ENCODE data around the gene PTPRT. TPM values are rescaled to one million over a fixed set of nuclear protein-coding genes. Genes with fewer than 3 reads are reported as not detected.
"Not testable (repeated sequence)": the region's sequence is repeated elsewhere in the genome, so short reads cannot be mapped to it uniquely, and the experiment has no call there.

PTPRT gene
- polyA plus RNA-seq, 4 donors: 0.07 to 0.58 (median 0.27) TPM; not detected in 1

DNA sequence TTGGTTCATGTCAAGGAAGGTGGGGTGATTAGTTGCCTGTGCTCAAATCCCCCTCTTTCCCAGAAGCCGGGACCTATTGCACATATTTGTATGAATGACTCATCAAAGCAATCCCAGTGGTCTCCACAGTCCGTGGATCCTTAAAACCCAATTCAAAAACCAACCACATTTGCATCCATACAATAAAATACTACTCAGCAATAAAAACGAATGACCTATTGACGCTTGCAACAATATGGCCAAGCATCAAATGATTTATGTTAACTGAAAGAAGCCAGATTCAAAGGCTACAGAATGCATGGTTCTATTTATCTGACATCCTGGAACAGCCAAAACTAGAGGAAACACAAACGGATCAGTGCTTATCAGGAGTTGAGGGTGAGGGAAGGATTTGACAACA is 275.4 kb downstream of the PTPRT start:
- Histone ChIP-seq H3K27ac (ENCODE audit: low read depth in 1 of 3, low read length in 2 of 3) (no peak overlapping the region), H3K9me3 (ENCODE audit: control insufficient read depth in 2 of 2, insufficient read depth in 1 of 2, low read depth in 1 of 2, low read length in 1 of 2) (no peaks in the 10 kb centered on the region), H3K36me3 (ENCODE audit: control insufficient read depth in 3 of 3, insufficient read depth in 2 of 3, low read depth in 1 of 3, low read length in 3 of 3) (no peaks in the 10 kb centered on the region), H3K27me3 (ENCODE audit: control insufficient read depth in 3 of 3, insufficient read depth in 3 of 3, low read length in 3 of 3) (peaks cover 0 to 3% (median 0%) of the 10 kb centered on the region in 3 donors), H3K4me3 (ENCODE audit: low read depth in 1 of 3, low read length in 3 of 3) (no peak overlapping the region), H3K4me1 (ENCODE audit: control insufficient read depth in 3 of 3, insufficient read depth in 2 of 3, low read depth in 1 of 3, low read length in 2 of 3) (no peaks in the 10 kb centered on the region)
- FAIRE-seq: no peak
- WGBS, 3 donors: 47 to 53% (median 49%) methylated on average over 5 of the region's 5 CpGs
- no peak for DNase-seq

DNA sequence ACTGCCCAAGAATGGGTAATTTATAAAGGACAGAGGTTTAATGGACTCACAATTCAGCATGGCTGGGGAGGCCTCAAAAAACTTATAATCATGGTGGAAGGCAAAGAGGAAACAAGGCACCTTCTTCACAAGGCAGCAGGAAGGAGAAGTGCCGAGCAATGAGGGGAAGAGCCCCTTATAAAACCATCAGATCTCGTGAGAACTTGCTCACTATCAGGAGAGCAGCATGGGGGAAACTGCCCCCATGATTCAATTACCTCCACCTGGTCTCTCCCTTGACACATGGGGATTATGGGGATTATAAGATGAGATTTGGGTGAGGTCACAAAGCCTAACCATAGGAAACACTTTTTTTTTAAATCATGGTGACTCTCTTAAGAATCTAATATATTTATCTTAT is 278.9 kb downstream of the PTPRT start:
- 30 to 47% (median 44%) methylated on average over 2 of the region's 2 CpGs for WGBS, 3 donors

GRCh38 chr20:42907730-42908129 is 282.0 kb downstream of the PTPRT start:
- Histone ChIP-seq H3K36me3 (ENCODE audit: control insufficient read depth in 3 of 3, insufficient read depth in 2 of 3, low read depth in 1 of 3, low read length in 3 of 3) (no peaks in the 10 kb centered on the region), H3K4me1 (ENCODE audit: control insufficient read depth in 3 of 3, insufficient read depth in 2 of 3, low read depth in 1 of 3, low read length in 2 of 3) (no peaks in the 10 kb centered on the region), H3K4me3 (ENCODE audit: low read depth in 1 of 3, low read length in 3 of 3) (no peak overlapping the region), H3K27me3 (ENCODE audit: control insufficient read depth in 3 of 3, insufficient read depth in 3 of 3, low read length in 3 of 3) (no peaks in the 10 kb centered on the region), H3K27ac (ENCODE audit: low read depth in 1 of 3, low read length in 2 of 3) (no peak overlapping the region), H3K9me3 (ENCODE audit: control insufficient read depth in 2 of 2, insufficient read depth in 1 of 2, low read depth in 1 of 2, low read length in 1 of 2) (no peaks in the 10 kb centered on the region)
- 87 to 95% (median 90%) methylated on average over 3 of the region's 3 CpGs for WGBS, 3 donors
- no peak for FAIRE-seq
- DNase-seq: no peak

More for the DNA sequence above, 278.9 kb downstream of the PTPRT start:
- FAIRE-seq; H3K36me3 ChIP-seq (ENCODE audit: control insufficient read depth in 3 of 3, insufficient read depth in 2 of 3, low read depth in 1 of 3, low read length in 3 of 3); H3K9me3 ChIP-seq (ENCODE audit: control insufficient read depth in 2 of 2, insufficient read depth in 1 of 2, low read depth in 1 of 2, low read length in 1 of 2); H3K27ac ChIP-seq (ENCODE audit: low read depth in 1 of 3, low read length in 2 of 3); DNase-seq; H3K4me1 ChIP-seq (ENCODE audit: control insufficient read depth in 3 of 3, insufficient read depth in 2 of 3, low read depth in 1 of 3, low read length in 2 of 3); H3K27me3 ChIP-seq (ENCODE audit: control insufficient read depth in 3 of 3, insufficient read depth in 3 of 3, low read length in 3 of 3); H3K4me3 ChIP-seq (ENCODE audit: low read depth in 1 of 3, low read length in 3 of 3): not testable (repeated sequence)

DNA sequence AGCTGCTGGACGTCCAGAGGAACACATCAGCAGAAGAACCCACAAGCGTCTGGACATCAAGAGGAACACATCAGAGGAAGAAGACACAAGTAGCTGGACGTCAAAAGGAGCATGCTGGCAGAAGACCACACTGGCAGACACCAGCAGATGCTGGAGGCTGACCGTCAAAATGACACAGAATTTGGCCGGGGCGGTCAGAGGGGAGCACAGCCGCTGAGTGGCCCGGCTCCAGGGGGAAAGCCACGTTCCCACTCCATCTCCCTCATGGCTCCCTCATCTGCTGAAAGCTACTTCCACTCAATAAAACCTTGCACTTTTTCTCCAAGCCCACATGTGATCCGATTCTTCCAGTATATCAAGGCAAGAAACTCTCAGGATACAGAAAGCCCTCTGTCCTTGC is 283.6 kb downstream of the PTPRT start:
- DNase-seq (no peak), FAIRE-seq (no peak)
- Histone ChIP-seq H3K9me3 (ENCODE audit: control insufficient read depth in 2 of 2, insufficient read depth in 1 of 2, low read depth in 1 of 2, low read length in 1 of 2) (no peaks in the 10 kb centered on the region), H3K4me3 (ENCODE audit: low read depth in 1 of 3, low read length in 3 of 3) (no peak overlapping the region), H3K36me3 (ENCODE audit: control insufficient read depth in 3 of 3, insufficient read depth in 2 of 3, low read depth in 1 of 3, low read length in 3 of 3) (no peaks in the 10 kb centered on the region), H3K27me3 (ENCODE audit: control insufficient read depth in 3 of 3, insufficient read depth in 3 of 3, low read length in 3 of 3) (no peaks in the 10 kb centered on the region), H3K4me1 (ENCODE audit: control insufficient read depth in 3 of 3, insufficient read depth in 2 of 3, low read depth in 1 of 3, low read length in 2 of 3) (no peaks in the 10 kb centered on the region), H3K27ac (ENCODE audit: low read depth in 1 of 3, low read length in 2 of 3) (no peak overlapping the region)
- WGBS, 3 donors: 75 to 82% (median 75%) methylated on average over 10 of the region's 10 CpGs

GRCh38 chr20:42902509-42902908 is 287.2 kb downstream of the PTPRT start:
- H3K27ac ChIP-seq (ENCODE audit: low read depth in 1 of 3, low read length in 2 of 3): no peak overlapping the region
- H3K4me3 ChIP-seq (ENCODE audit: low read depth in 1 of 3, low read length in 3 of 3): no peak overlapping the region
- no peaks in the 10 kb centered on the region for H3K36me3 ChIP-seq (ENCODE audit: control insufficient read depth in 3 of 3, insufficient read depth in 2 of 3, low read depth in 1 of 3, low read length in 3 of 3)
- no peak for FAIRE-seq
- WGBS, 3 donors: 86 to 93% (median 89%) methylated on average over 3 of the region's 3 CpGs
- no peaks in the 10 kb centered on the region for H3K9me3 ChIP-seq (ENCODE audit: control insufficient read depth in 2 of 2, insufficient read depth in 1 of 2, low read depth in 1 of 2, low read length in 1 of 2)
- no peaks in the 10 kb centered on the region for H3K4me1 ChIP-seq (ENCODE audit: control insufficient read depth in 3 of 3, insufficient read depth in 2 of 3, low read depth in 1 of 3, low read length in 2 of 3)
- H3K27me3 ChIP-seq (ENCODE audit: control insufficient read depth in 3 of 3, insufficient read depth in 3 of 3, low read length in 3 of 3): no peaks in the 10 kb centered on the region
- no peak for DNase-seq

GRCh38 chr20:42901689-42902440 is 287.8 kb downstream of the PTPRT start:
- DNase-seq (peak; percentile 14 to 33), FAIRE-seq (no peak)
- no peak overlapping the region for H3K4me3 ChIP-seq (ENCODE audit: low read depth in 1 of 3, low read length in 3 of 3)
- no peaks in the 10 kb centered on the region for H3K36me3 ChIP-seq (ENCODE audit: control insufficient read depth in 3 of 3, insufficient read depth in 2 of 3, low read depth in 1 of 3, low read length in 3 of 3)
- no peaks in the 10 kb centered on the region for H3K27me3 ChIP-seq (ENCODE audit: control insufficient read depth in 3 of 3, insufficient read depth in 3 of 3, low read length in 3 of 3)
- H3K4me1 ChIP-seq (ENCODE audit: control insufficient read depth in 3 of 3, insufficient read depth in 2 of 3, low read depth in 1 of 3, low read length in 2 of 3): no peaks in the 10 kb centered on the region
- WGBS, 3 donors: 40 to 75% (median 60%) methylated on average over 2 of the region's 2 CpGs
- H3K27ac ChIP-seq (ENCODE audit: low read depth in 1 of 3, low read length in 2 of 3): no peak overlapping the region
- H3K9me3 ChIP-seq (ENCODE audit: control insufficient read depth in 2 of 2, insufficient read depth in 1 of 2, low read depth in 1 of 2, low read length in 1 of 2): no peaks in the 10 kb centered on the region

GRCh38 chr20:42900764-42901163 is 288.9 kb downstream of the PTPRT start:
- H3K36me3 ChIP-seq (ENCODE audit: control insufficient read depth in 3 of 3, insufficient read depth in 2 of 3, low read depth in 1 of 3, low read length in 3 of 3); H3K27ac ChIP-seq (ENCODE audit: low read depth in 1 of 3, low read length in 2 of 3); FAIRE-seq; H3K4me1 ChIP-seq (ENCODE audit: control insufficient read depth in 3 of 3, insufficient read depth in 2 of 3, low read depth in 1 of 3, low read length in 2 of 3); H3K9me3 ChIP-seq (ENCODE audit: control insufficient read depth in 2 of 2, insufficient read depth in 1 of 2, low read depth in 1 of 2, low read length in 1 of 2); H3K27me3 ChIP-seq (ENCODE audit: control insufficient read depth in 3 of 3, insufficient read depth in 3 of 3, low read length in 3 of 3); H3K4me3 ChIP-seq (ENCODE audit: low read depth in 1 of 3, low read length in 3 of 3); DNase-seq: not testable (repeated sequence)
- 26 to 36% (median 31%) methylated on average over 5 of the region's 5 CpGs for WGBS, 3 donors

- FAIRE-seq: no peak
- 54 to 80% (median 71%) methylated on average over 1 of the region's 1 CpG for WGBS, 3 donors
Observed at GRCh38 chr20:42895020-42895419, 294.7 kb downstream of the PTPRT start.

GRCh38 chr20:42894483-42894882 is 295.2 kb downstream of the PTPRT start:
- 46 to 62% (median 50%) methylated on average over 3 of the region's 3 CpGs for WGBS, 3 donors
- FAIRE-seq (no peak), DNase-seq (no peak)

More at GRCh38 chr20:42895020-42895419, 294.7 kb downstream of the PTPRT start:
- Histone ChIP-seq H3K27ac (ENCODE audit: low read depth in 1 of 3, low read length in 2 of 3) (no peak overlapping the region), H3K4me3 (ENCODE audit: low read depth in 1 of 3, low read length in 3 of 3) (no peak overlapping the region), H3K9me3 (ENCODE audit: control insufficient read depth in 2 of 2, insufficient read depth in 1 of 2, low read depth in 1 of 2, low read length in 1 of 2) (no peaks in the 10 kb centered on the region), H3K27me3 (ENCODE audit: control insufficient read depth in 3 of 3, insufficient read depth in 3 of 3, low read length in 3 of 3) (no peaks in the 10 kb centered on the region), H3K36me3 (ENCODE audit: control insufficient read depth in 3 of 3, insufficient read depth in 2 of 3, low read depth in 1 of 3, low read length in 3 of 3) (no peaks in the 10 kb centered on the region), H3K4me1 (ENCODE audit: control insufficient read depth in 3 of 3, insufficient read depth in 2 of 3, low read depth in 1 of 3, low read length in 2 of 3) (no peaks in the 10 kb centered on the region)
- no peak for DNase-seq

More at GRCh38 chr20:42894483-42894882, 295.2 kb downstream of the PTPRT start:
- Histone ChIP-seq H3K27ac (ENCODE audit: low read depth in 1 of 3, low read length in 2 of 3) (no peak overlapping the region), H3K27me3 (ENCODE audit: control insufficient read depth in 3 of 3, insufficient read depth in 3 of 3, low read length in 3 of 3) (no peaks in the 10 kb centered on the region), H3K4me1 (ENCODE audit: control insufficient read depth in 3 of 3, insufficient read depth in 2 of 3, low read depth in 1 of 3, low read length in 2 of 3) (no peaks in the 10 kb centered on the region), H3K4me3 (ENCODE audit: low read depth in 1 of 3, low read length in 3 of 3) (no peak overlapping the region), H3K36me3 (ENCODE audit: control insufficient read depth in 3 of 3, insufficient read depth in 2 of 3, low read depth in 1 of 3, low read length in 3 of 3) (no peaks in the 10 kb centered on the region), H3K9me3 (ENCODE audit: control insufficient read depth in 2 of 2, insufficient read depth in 1 of 2, low read depth in 1 of 2, low read length in 1 of 2) (no peaks in the 10 kb centered on the region)
